Activated CD4-positive, CD25-positive, alpha-beta regulatory T cell treated with anti-CD3 and anti-CD28 coated beads, Interleukin-2, amount 50 U/mL, for 16 hours (primary cell): ENCODE data around the gene GRPEL2.
A peak's percentile ranks its signal among the peaks of the same experiment; 100 is the strongest.

Experiments used
- DNase-seq: peaks from one replicate; pipeline ENCODE4 v3.0.0-alpha.2; 2020; ENCODE audit warnings: low read depth, low spot score

GRPEL2 gene

GRCh38 chr5:149357370-149358293 lies 12.3 kb downstream of the GRPEL2 start, which contains the start of gene PCYOX1L:
Gene PCYOX1L (plus strand): TSS chr5:149358046. CDS start chr5:149358069, 23 bp downstream.
- peak; percentile 96 for DNase-seq

GRCh38 chr5:149358294-149358651 lies 13.0 kb downstream of the GRPEL2 start:
- no peak for DNase-seq

- DNase-seq, result no peak
Measured at GRCh38 chr5:149358868-149359495, 13.7 kb downstream of the GRPEL2 start.

- no peak for DNase-seq
Measured at GRCh38 chr5:149360272-149360671, 15.0 kb downstream of the GRPEL2 start.

GRCh38 chr5:149362541-149362940 lies 17.2 kb downstream of the GRPEL2 start:
- DNase-seq, result no peak

- DNase-seq, result no peak
Measured at GRCh38 chr5:149363358-149363757, 18.1 kb downstream of the GRPEL2 start.

GRCh38 chr5:149363936-149364335 lies 18.6 kb downstream of the GRPEL2 start:
- DNase-seq, result no peak

- DNase-seq, result no peak
Measured at GRCh38 chr5:149364719-149365118, 19.4 kb downstream of the GRPEL2 start.

- DNase-seq, result no peak
Measured at GRCh38 chr5:149365418-149365817, 20.1 kb downstream of the GRPEL2 start.

- no peak for DNase-seq
Measured at GRCh38 chr5:149366169-149366729, 20.9 kb downstream of the GRPEL2 start.

- DNase-seq, result peak; percentile 40
Measured at GRCh38 chr5:149367249-149367971, 22.1 kb downstream of the GRPEL2 start.

GRCh38 chr5:149367972-149368645 lies 22.8 kb downstream of the GRPEL2 start:
- no peak for DNase-seq

GRCh38 chr5:149370878-149371277 lies 25.6 kb downstream of the GRPEL2 start:
- DNase-seq, result no peak

- peak; percentile 39 for DNase-seq
Measured at GRCh38 chr5:149371296-149371962, 26.1 kb downstream of the GRPEL2 start.

- DNase-seq, result no peak
Measured at GRCh38 chr5:149372076-149372795, 26.9 kb downstream of the GRPEL2 start.

GRCh38 chr5:149372932-149373331 lies 27.6 kb downstream of the GRPEL2 start:
- no peak for DNase-seq

GRCh38 chr5:149374303-149374702 lies 29.0 kb downstream of the GRPEL2 start:
- no peak for DNase-seq

- DNase-seq, result no peak
Measured at GRCh38 chr5:149374801-149375200, 29.5 kb downstream of the GRPEL2 start.

GRCh38 chr5:149375434-149375833 lies 30.1 kb downstream of the GRPEL2 start:
- DNase-seq, result no peak

GRCh38 chr5:149376104-149376503 lies 30.8 kb downstream of the GRPEL2 start:
- no peak for DNase-seq
